Liver (tissue), 9 donors: ENCODE measurements around the gene CDKL4. TPM values are rescaled to one million over a fixed set of nuclear protein-coding genes. Genes with fewer than 3 reads are reported as not detected.

Source experiments
- DNase-seq: peaks from one replicate; pipeline ENCODE4 v3.0.0-alpha.2; 2017; ENCODE audit warnings: low spot score
- H3K27ac ChIP-seq, 2 donors: one replicate each; pipeline ENCODE4 v1.7.0; 2013; ENCODE audit warnings: inconsistent platforms in 2 of 2, low read length in 2 of 2, control low read depth in 1 of 2, low read depth in 1 of 2, mild to moderate bottlenecking in 1 of 2
- H3K27me3 ChIP-seq, 4 donors: one replicate each; pipeline versions ENCODE4 v1.6.1 to v1.7.0; 2013; ENCODE audit warnings: low read length in 3 of 4, inconsistent platforms in 1 of 4, mild to moderate bottlenecking in 1 of 4, moderate library complexity in 1 of 4; ENCODE audit not compliant: control insufficient read depth in 4 of 4, insufficient read depth in 4 of 4
- H3K36me3 ChIP-seq, 4 donors: one replicate each; pipeline versions ENCODE4 v1.6.1 to v1.7.0; 2013; ENCODE audit warnings: low read length in 3 of 4, mild to moderate bottlenecking in 3 of 4, low read depth in 1 of 4, moderate library complexity in 1 of 4; ENCODE audit not compliant: control insufficient read depth in 4 of 4, insufficient read depth in 3 of 4
- H3K4me1 ChIP-seq, 4 donors: one replicate each; pipeline versions ENCODE4 v1.6.1 to v1.7.0; 2013; ENCODE audit warnings: low read length in 3 of 4, mild to moderate bottlenecking in 3 of 4, moderate library complexity in 1 of 4; ENCODE audit not compliant: control insufficient read depth in 4 of 4, insufficient read depth in 4 of 4
- H3K4me3 ChIP-seq, 3 donors: one replicate each; pipeline versions ENCODE4 v1.6.1 to v1.7.0; 2013; ENCODE audit warnings: low read length in 3 of 3, control low read depth in 1 of 3, low read depth in 1 of 3, mild to moderate bottlenecking in 1 of 3
- H3K9ac ChIP-seq, 2 donors: one replicate each; pipeline ENCODE4 v1.7.0; 2013; ENCODE audit warnings: low read length in 2 of 2, mild to moderate bottlenecking in 2 of 2, moderate library complexity in 2 of 2, control low read depth in 1 of 2, low read depth in 1 of 2
- H3K9me3 ChIP-seq, 4 donors: one replicate each; pipeline versions ENCODE4 v1.6.1 to v1.7.0; 2013; ENCODE audit warnings: low read length in 3 of 4; ENCODE audit not compliant: control insufficient read depth in 4 of 4
- ATF3 ChIP-seq: IDR thresholded peaks from 2 replicates; pipeline ENCODE4 v1.6.1; 2016; ENCODE audit warnings: antibody characterized with exemption
- CTCF ChIP-seq: fragments of 150-350 bp; IDR thresholded peaks from 2 replicates; pipeline ENCODE4 v1.5.1; 2017; ENCODE audit warnings: improper control_type of control experiment, low read depth, low read length; ENCODE audit not compliant: missing input control
- EGR1 ChIP-seq, 2 donors: IDR thresholded peaks; 2 replicates each; pipeline ENCODE4 v1.6.1; 2016 to 2018; ENCODE audit warnings: antibody characterized with exemption in 2 of 2, low read depth in 2 of 2
- FOXA1 ChIP-seq: IDR thresholded peaks from 2 replicates; pipeline ENCODE4 v1.6.1; 2016; ENCODE audit warnings: antibody characterized with exemption
- FOXA2 ChIP-seq: IDR thresholded peaks from 2 replicates; pipeline ENCODE4 v1.6.1; 2016; ENCODE audit warnings: antibody characterized with exemption
- GABPA ChIP-seq, 2 donors: IDR thresholded peaks in 1 of 2; conservative IDR thresholded peaks in 1 of 2; 2 replicates each; pipeline ENCODE4 v1.6.1; 2016; ENCODE audit warnings: antibody characterized with exemption in 2 of 2, mild to moderate bottlenecking in 1 of 2, moderate library complexity in 1 of 2
- HNF4A ChIP-seq, 2 donors: conservative IDR thresholded peaks; 2 replicates each; pipeline ENCODE4 v1.6.1; 2016; ENCODE audit warnings: antibody characterized with exemption in 2 of 2, mild to moderate bottlenecking in 2 of 2
- HNF4G ChIP-seq: IDR thresholded peaks from 2 replicates; pipeline ENCODE4 v1.6.1; 2016; ENCODE audit warnings: antibody characterized with exemption
- JUND ChIP-seq, 2 donors: IDR thresholded peaks; 2 replicates each; pipeline ENCODE4 v1.6.1; 2016; ENCODE audit warnings: antibody characterized with exemption in 2 of 2
- RAD21 ChIP-seq, 2 donors: IDR thresholded peaks; 2 replicates each; pipeline ENCODE4 v1.6.1; 2016; ENCODE audit warnings: antibody characterized with exemption in 2 of 2, mild to moderate bottlenecking in 2 of 2
- RXRA ChIP-seq, 2 donors: IDR thresholded peaks; 2 replicates each; pipeline ENCODE4 v1.6.1; 2017 to 2018; ENCODE audit warnings: antibody characterized with exemption in 2 of 2, mild to moderate bottlenecking in 1 of 2
- SP1 ChIP-seq: IDR thresholded peaks from 2 replicates; pipeline ENCODE4 v1.6.1; 2018; ENCODE audit warnings: antibody characterized with exemption, mild to moderate bottlenecking
- TAF1 ChIP-seq: conservative IDR thresholded peaks from 2 replicates; pipeline ENCODE4 v1.6.1; 2016; ENCODE audit warnings: antibody characterized with exemption, mild to moderate bottlenecking
- YY1 ChIP-seq: IDR thresholded peaks from 2 replicates; pipeline ENCODE4 v1.6.1; 2016; ENCODE audit warnings: antibody characterized with exemption, mild to moderate bottlenecking
- ZBTB33 ChIP-seq: IDR thresholded peaks from 2 replicates; pipeline ENCODE4 v1.6.1; 2016; ENCODE audit warnings: antibody characterized with exemption
- WGBS: extraction: QIAGEN DNeasy Blood & Tissue Kit; methylation state at CpG from one replicate; pipeline ENCODE4 v1.1.7; 2013; 5-methylcytosine and 5-hydroxymethylcytosine counted together
- polyA plus RNA-seq, 2 donors: library from polyadenylated mRNA; stranded (reverse) in 1 of 2; unstranded in 1 of 2; fragments of 200-250 nt in 1 of 2; fragments of >200 nt in 1 of 2; fragmentation: Nextera tagmentation in 1 of 2; extraction: Ambion mirVana in 1 of 2; gene quantifications; one replicate each; pipeline versions ENCODE4 v1.2.1 to v1.2.3, GENCODE V29; 2013 to 2015
- total RNA-seq, 2 donors: library from RNA; depleted of rRNA; stranded (reverse); fragments of >200 nt; gene quantifications; one replicate each; pipeline ENCODE4 v1.2.3, GENCODE V29; 2014
- TF ChIP-seq, protein P1 (sequence below): IDR thresholded peaks from 2 replicates; pipeline ENCODE4 v1.6.1; 2016; ENCODE audit warnings: antibody characterized with exemption
- TF ChIP-seq, protein P2 (sequence below): IDR thresholded peaks from 2 replicates; pipeline ENCODE4 v1.6.1; 2016; ENCODE audit warnings: antibody characterized with exemption, mild to moderate bottlenecking
- donor health status: healthy.
- donor health status: healthy.
- donor health status: healthy.
- donor health status: healthy.
- donor health status: healthy.

Gene CDKL4
- total and polyA plus RNA-seq, 4 donors = 0.25 to 1.1 TPM; not detected in 2

- Histone ChIP-seq H3K36me3 (no peaks in the 10 kb centered on the region), H3K4me3 (no peak overlapping the region), H3K27ac (no peak overlapping the region), H3K9me3 (no peaks in the 10 kb centered on the region), H3K9ac (no peak overlapping the region), H3K4me1 (no peaks in the 10 kb centered on the region), H3K27me3 (no peaks in the 10 kb centered on the region)
- no peak for DNase-seq
- TF ChIP-seq ZBTB33 = no peak
- TF ChIP-seq RXRA (IDR thresholded peaks at IDR 0.05) = no peak
- no peak for TF ChIP-seq HNF4A (conservative IDR thresholded peaks at IDR 0.05)
- TF ChIP-seq, protein P1, sequence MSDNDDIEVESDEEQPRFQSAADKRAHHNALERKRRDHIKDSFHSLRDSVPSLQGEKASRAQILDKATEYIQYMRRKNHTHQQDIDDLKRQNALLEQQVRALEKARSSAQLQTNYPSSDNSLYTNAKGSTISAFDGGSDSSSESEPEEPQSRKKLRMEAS = no peak
- no peak for TF ChIP-seq ATF3
- TF ChIP-seq, protein P2, sequence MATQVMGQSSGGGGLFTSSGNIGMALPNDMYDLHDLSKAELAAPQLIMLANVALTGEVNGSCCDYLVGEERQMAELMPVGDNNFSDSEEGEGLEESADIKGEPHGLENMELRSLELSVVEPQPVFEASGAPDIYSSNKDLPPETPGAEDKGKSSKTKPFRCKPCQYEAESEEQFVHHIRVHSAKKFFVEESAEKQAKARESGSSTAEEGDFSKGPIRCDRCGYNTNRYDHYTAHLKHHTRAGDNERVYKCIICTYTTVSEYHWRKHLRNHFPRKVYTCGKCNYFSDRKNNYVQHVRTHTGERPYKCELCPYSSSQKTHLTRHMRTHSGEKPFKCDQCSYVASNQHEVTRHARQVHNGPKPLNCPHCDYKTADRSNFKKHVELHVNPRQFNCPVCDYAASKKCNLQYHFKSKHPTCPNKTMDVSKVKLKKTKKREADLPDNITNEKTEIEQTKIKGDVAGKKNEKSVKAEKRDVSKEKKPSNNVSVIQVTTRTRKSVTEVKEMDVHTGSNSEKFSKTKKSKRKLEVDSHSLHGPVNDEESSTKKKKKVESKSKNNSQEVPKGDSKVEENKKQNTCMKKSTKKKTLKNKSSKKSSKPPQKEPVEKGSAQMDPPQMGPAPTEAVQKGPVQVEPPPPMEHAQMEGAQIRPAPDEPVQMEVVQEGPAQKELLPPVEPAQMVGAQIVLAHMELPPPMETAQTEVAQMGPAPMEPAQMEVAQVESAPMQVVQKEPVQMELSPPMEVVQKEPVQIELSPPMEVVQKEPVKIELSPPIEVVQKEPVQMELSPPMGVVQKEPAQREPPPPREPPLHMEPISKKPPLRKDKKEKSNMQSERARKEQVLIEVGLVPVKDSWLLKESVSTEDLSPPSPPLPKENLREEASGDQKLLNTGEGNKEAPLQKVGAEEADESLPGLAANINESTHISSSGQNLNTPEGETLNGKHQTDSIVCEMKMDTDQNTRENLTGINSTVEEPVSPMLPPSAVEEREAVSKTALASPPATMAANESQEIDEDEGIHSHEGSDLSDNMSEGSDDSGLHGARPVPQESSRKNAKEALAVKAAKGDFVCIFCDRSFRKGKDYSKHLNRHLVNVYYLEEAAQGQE = no peak
- no peak for TF ChIP-seq SP1
- no peak for TF ChIP-seq GABPA (IDR thresholded peaks at IDR 0.05 in 1 of 2, conservative IDR thresholded peaks at IDR 0.05 in 1 of 2)
- no peak for TF ChIP-seq EGR1 (IDR thresholded peaks at IDR 0.05; ENCODE audit: low read depth in 2 of 2)
- TF ChIP-seq JUND (IDR thresholded peaks at IDR 0.05) = no peak
- TF ChIP-seq FOXA2 = no peak
- no peak for TF ChIP-seq FOXA1
- TF ChIP-seq YY1 = no peak
- TF ChIP-seq CTCF = no peak
- TF ChIP-seq HNF4G = no peak
- no peak for TF ChIP-seq RAD21 (IDR thresholded peaks at IDR 0.05)
- no peak for TF ChIP-seq TAF1
- 91% methylated on average over 5 of the region's 5 CpGs for WGBS
Measured at GRCh38 chr2:39218391-39218790, 25.4 kb downstream of the CDKL4 start.

DNA sequence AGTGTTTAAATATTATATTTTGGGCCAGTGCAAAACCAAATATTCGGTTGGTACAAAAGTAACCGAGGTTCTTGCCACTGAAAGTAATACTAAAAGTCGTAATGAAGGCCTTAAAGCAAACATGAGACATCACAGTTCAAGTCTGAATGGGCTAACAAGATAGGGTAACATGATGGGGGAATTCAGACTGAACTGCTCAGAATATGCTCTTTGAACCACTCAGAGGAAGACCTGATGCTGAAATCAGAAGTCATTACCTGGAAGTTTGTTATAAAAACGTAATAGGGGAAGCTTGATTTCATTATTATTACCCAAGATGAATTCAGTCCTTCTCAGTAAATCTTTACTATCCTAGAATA lies 26.6 kb downstream of the CDKL4 start:
- Histone ChIP-seq H3K4me1 (no peaks in the 10 kb centered on the region), H3K4me3 (no peak overlapping the region), H3K9me3 (no peaks in the 10 kb centered on the region), H3K36me3 (no peaks in the 10 kb centered on the region), H3K9ac (no peak overlapping the region), H3K27ac (no peak overlapping the region), H3K27me3 (no peaks in the 10 kb centered on the region)
- no peak for TF ChIP-seq CTCF
- no peak for TF ChIP-seq FOXA1
- no peak for TF ChIP-seq HNF4G
- TF ChIP-seq TAF1 = no peak
- no peak for TF ChIP-seq FOXA2
- TF ChIP-seq JUND (IDR thresholded peaks at IDR 0.05) = no peak
- no peak for TF ChIP-seq ATF3
- TF ChIP-seq RXRA (IDR thresholded peaks at IDR 0.05) = no peak
- TF ChIP-seq ZBTB33 = no peak
- no peak for TF ChIP-seq YY1
- WGBS = 71% methylated on average over 4 of the region's 4 CpGs
- DNase-seq = no peak
